K562 (cell line): ENCODE data around the gene ATP2A3. TPM values are rescaled to one million over a fixed set of nuclear protein-coding genes. Genes with fewer than 3 reads are reported as not detected.

Experiments used
- DMBX1 ChIP-seq: fragments of 250-450 bp; sonication (Bioruptor Pico); IDR thresholded peaks from 2 replicates; pipeline ENCODE4 v1.8.0; 2022; ENCODE audit warnings: inconsistent platforms, mild to moderate bottlenecking, moderate library complexity, borderline replicate concordance
- ELF1 ChIP-seq: fragments of 200-800 bp; sonication (Bioruptor generic); IDR thresholded peaks from 2 replicates; pipeline ENCODE4 v1.6.1; 2016; ENCODE audit warnings: missing genetic modification characterization, missing compliant biosample characterization
- ESRRB ChIP-seq: fragments of 250-450 bp; sonication (Bioruptor Pico); IDR thresholded peaks from 2 replicates; pipeline ENCODE4 v1.5.0; 2020; ENCODE audit warnings: mild to moderate bottlenecking, moderate library complexity, borderline replicate concordance
- FOXJ2 ChIP-seq: fragments of 200-800 bp; sonication (Bioruptor generic); IDR thresholded peaks from 2 replicates; pipeline ENCODE4 v1.6.1; 2016; ENCODE audit warnings: missing genetic modification characterization, missing compliant biosample characterization
- FOXK2 ChIP-seq, 2 experiments: fragments of 450-650 bp; IDR thresholded peaks in 1 of 2; conservative IDR thresholded peaks in 1 of 2; 2 replicates each; pipeline ENCODE4 v1.6.1; 2016; ENCODE audit warnings: low read depth in 2 of 2, mild to moderate bottlenecking in 1 of 2
- HDAC6 ChIP-seq: IDR thresholded peaks from 2 replicates; pipeline ENCODE4 v1.6.1; 2012; ENCODE audit warnings: low read depth, mild to moderate bottlenecking, control low read depth, inconsistent platforms, low read length, moderate library complexity
- HMGXB4 ChIP-seq: sonication (generic); formaldehyde crosslinking; IDR thresholded peaks from 2 replicates; pipeline ENCODE4 v1.8.1; 2023; ENCODE audit warnings: mild to moderate bottlenecking, missing genetic modification reagents
- KDM4B ChIP-seq, 2 experiments: fragments of 450-650 bp in 1 of 2; sonication (generic) in 1 of 2; IDR thresholded peaks; 2 replicates each; pipeline ENCODE4 v1.6.1; 2016 to 2017; ENCODE audit warnings: borderline replicate concordance in 2 of 2, antibody characterized with exemption in 1 of 2, low read depth in 1 of 2, mild to moderate bottlenecking in 1 of 2
- MCM2 ChIP-seq: fragments of 450-650 bp; IDR thresholded peaks from 2 replicates; pipeline ENCODE4 v1.6.1; 2017; ENCODE audit warnings: low read depth, mild to moderate bottlenecking
- NFATC3 ChIP-seq: fragments of 450-650 bp; IDR thresholded peaks from 2 replicates; pipeline ENCODE4 v1.6.1; 2017; ENCODE audit warnings: mild to moderate bottlenecking
- NFIC ChIP-seq: fragments of 450-650 bp; IDR thresholded peaks from 2 replicates; pipeline ENCODE4 v1.6.1; 2017; ENCODE audit warnings: mild to moderate bottlenecking, inconsistent platforms
- NR2C2 ChIP-seq, 2 experiments: fragments of 200-800 bp in 1 of 2; sonication (Bioruptor generic) in 1 of 2; sonication (generic) in 1 of 2; formaldehyde crosslinking in 1 of 2; IDR thresholded peaks; 2 replicates each; pipeline versions ENCODE4 v1.6.1 to v1.8.0; 2016 to 2022; ENCODE audit warnings: mild to moderate bottlenecking in 1 of 2, missing compliant biosample characterization in 1 of 2, missing genetic modification characterization in 1 of 2, missing genetic modification reagents in 1 of 2
- POLR2AphosphoS5 ChIP-seq: IDR thresholded peaks from 2 replicates; pipeline ENCODE4 v1.6.1; 2011; ENCODE audit warnings: mild to moderate bottlenecking, low read depth, low read length, moderate library complexity; ENCODE audit not compliant: control insufficient read depth, insufficient read depth
- RBM17 ChIP-seq: fragments of 200-400 bp; formaldehyde crosslinking; IDR thresholded peaks from 2 replicates; pipeline ENCODE4 v1.6.1; 2017; ENCODE audit warnings: low read depth, mild to moderate bottlenecking, low read length, borderline replicate concordance
- RBM25 ChIP-seq: fragments of 200-400 bp; formaldehyde crosslinking; IDR thresholded peaks from 2 replicates; pipeline ENCODE4 v1.6.1; 2018; ENCODE audit warnings: low read length, low read depth, moderate library complexity; ENCODE audit not compliant: severe bottlenecking
- TAF9B ChIP-seq: fragments of 450-650 bp; IDR thresholded peaks from 2 replicates; pipeline ENCODE4 v1.6.1; 2018; ENCODE audit warnings: mild to moderate bottlenecking; ENCODE audit not compliant: partially characterized antibody
- TCFL5 ChIP-seq: fragments of 250-450 bp; sonication (Bioruptor Pico); conservative IDR thresholded peaks from 2 replicates; pipeline ENCODE4 v1.6.1; 2021; ENCODE audit warnings: mild to moderate bottlenecking, moderate library complexity, matching md5 sums
- ZFX ChIP-seq: sonication (generic); formaldehyde crosslinking; IDR thresholded peaks from 2 replicates; pipeline ENCODE4 v1.8.0; 2022; ENCODE audit warnings: mild to moderate bottlenecking, missing genetic modification reagents, moderate library complexity
- ZNF197 ChIP-seq: fragments of 200-800 bp; sonication (Bioruptor generic); IDR thresholded peaks from 2 replicates; pipeline ENCODE4 v1.6.1; 2016; ENCODE audit warnings: low read depth, missing genetic modification characterization, missing compliant biosample characterization
- ZNF282 ChIP-seq: sonication (generic); formaldehyde crosslinking; IDR thresholded peaks from 2 replicates; pipeline ENCODE4 v1.8.1; 2023; ENCODE audit warnings: missing genetic modification reagents
- ZNF311 ChIP-seq: fragments of 250-450 bp; sonication (Bioruptor Pico); IDR thresholded peaks from 2 replicates; pipeline ENCODE4 v1.4.0; 2020; ENCODE audit warnings: mild to moderate bottlenecking, moderate library complexity
- ZNF780A ChIP-seq: fragments of 250-450 bp; sonication (Bioruptor Pico); IDR thresholded peaks from 2 replicates; pipeline ENCODE4 v1.5.0; 2021; ENCODE audit warnings: mild to moderate bottlenecking
- polyA plus RNA-seq, 8 experiments: library from polyadenylated mRNA; depleted of rRNA in 4 of 8; stranded (reverse) in 5 of 8; unstranded in 3 of 8; fragments of >200 nt; fragmentation: Nextera tagmentation in 2 of 8; fragmentation: Illumina TruSeq in 1 of 8; extraction: Ambion mirVana in 2 of 8; extraction: Trizol in 1 of 8; gene quantifications; 2 replicates each; pipeline versions ENCODE4 v1.2.1 to v1.2.3, GENCODE V29; 2011 to 2014; ENCODE audit warnings: inconsistent platforms in 1 of 8, missing spikeins in 1 of 8
- total RNA-seq, 7 experiments: library from RNA; depleted of rRNA in 6 of 7; stranded (reverse); fragments of >200 nt in 6 of 7; fragmentation: Illumina TruSeq in 2 of 7; extraction: Trizol in 2 of 7; gene quantifications; 2 replicates each; pipeline versions ENCODE4 v1.2.1 to v1.2.3, GENCODE V29; 2011 to 2021; ENCODE audit warnings: low replicate concordance in 1 of 7
- TF ChIP-seq, protein P1 (sequence below): fragments of 250-450 bp; sonication (Bioruptor Pico); IDR thresholded peaks from 2 replicates; pipeline ENCODE4 v1.8.0; 2021; ENCODE audit warnings: mild to moderate bottlenecking, moderate library complexity

The ATP2A3 gene
- total and polyA plus RNA-seq, 9 of the 15 experiments (the other 6 are each of a cell fraction or from before 2014, with no cell fraction given) = 0.65 to 103 (median 31.3) TPM

DNA sequence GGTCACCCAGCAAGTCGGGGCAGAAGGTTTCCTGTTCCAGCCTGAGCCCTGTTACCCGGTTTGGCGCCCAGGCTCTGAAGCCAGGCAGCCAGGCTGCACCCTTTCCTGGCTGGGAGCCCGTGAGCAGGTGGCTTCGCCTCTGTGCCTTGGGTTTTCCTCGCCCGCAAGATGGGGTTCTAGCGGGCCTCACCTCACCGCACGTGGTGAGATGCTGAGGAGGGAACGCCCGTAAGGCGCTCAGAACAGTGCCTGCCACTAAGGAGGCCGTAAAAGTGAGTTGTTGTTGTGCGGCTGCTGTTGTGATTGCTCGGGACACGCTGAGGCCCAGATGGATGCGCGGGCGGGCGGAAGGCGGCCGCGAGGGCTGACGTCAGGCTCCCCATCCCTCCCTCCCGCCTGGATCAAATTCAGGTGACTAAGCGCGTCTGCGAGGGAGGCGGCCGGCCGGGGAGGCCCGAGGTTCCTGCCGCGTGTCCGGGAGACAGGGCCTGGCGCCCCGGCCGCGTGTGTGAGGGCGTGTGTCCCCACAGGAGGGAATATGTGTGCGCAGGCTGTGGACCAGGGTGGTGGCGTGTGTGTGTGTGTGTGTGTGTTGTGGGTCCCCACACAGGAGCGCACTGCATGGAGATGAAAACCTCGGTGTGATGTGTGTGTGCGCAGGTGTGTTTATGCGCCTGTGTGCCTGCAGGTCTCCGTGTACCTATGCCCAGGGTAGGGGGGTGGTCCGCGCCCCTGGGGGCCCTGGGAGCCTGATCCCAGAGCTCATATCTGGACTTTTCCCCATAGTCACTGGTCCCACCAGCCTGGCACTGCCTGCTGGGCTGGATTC is 75.7 kb downstream of the ATP2A3 start (continued):
- TF ChIP-seq ZNF282 (CRISPR knock-in tag) (0 out of 2 replicates have a peak, but pooled peaks have one; percentile 24), MCM2 (no peak), KDM4B (IDR thresholded peaks at IDR 0.05; ENCODE audit: borderline replicate concordance in 2 of 2, low read depth in 1 of 2) (no peak), NFIC (no peak), NR2C2 (CRISPR knock-in tag; IDR thresholded peaks at IDR 0.05) (0 out of 2 replicates have a peak, but pooled peaks have one; percentile 39), NR2C2 (tag; IDR thresholded peaks at IDR 0.05) (no peak), ELF1 (tag) (no peak), TCFL5 (no peak), RBM17 (no peak), ZNF780A (CRISPR knock-in tag) (no peak), FOXJ2 (no peak), ZFX (peak; percentile 94), ESRRB (CRISPR knock-in tag) (no peak), HMGXB4 (CRISPR knock-in tag) (no peak), ZNF311 (no peak), ZNF197 (CRISPR knock-in tag) (no peak), NFATC3 (no peak), POLR2AphosphoS5 (0 out of 2 replicates have a peak, but pooled peaks have one; percentile 27), TAF9B (no peak), HDAC6 (no peak), DMBX1 (CRISPR knock-in tag) (peak; percentile 49; the same call in 1 of the 2 replicates), RBM25 (no peak), FOXK2 (conservative IDR thresholded peaks at IDR 0.05 in 1 of 2, IDR thresholded peaks at IDR 0.05 in 1 of 2; ENCODE audit: low read depth in 2 of 2) (peak; percentile 71 to 72; a peak in 3 of 4 replicates)
- TF ChIP-seq, protein P1, sequence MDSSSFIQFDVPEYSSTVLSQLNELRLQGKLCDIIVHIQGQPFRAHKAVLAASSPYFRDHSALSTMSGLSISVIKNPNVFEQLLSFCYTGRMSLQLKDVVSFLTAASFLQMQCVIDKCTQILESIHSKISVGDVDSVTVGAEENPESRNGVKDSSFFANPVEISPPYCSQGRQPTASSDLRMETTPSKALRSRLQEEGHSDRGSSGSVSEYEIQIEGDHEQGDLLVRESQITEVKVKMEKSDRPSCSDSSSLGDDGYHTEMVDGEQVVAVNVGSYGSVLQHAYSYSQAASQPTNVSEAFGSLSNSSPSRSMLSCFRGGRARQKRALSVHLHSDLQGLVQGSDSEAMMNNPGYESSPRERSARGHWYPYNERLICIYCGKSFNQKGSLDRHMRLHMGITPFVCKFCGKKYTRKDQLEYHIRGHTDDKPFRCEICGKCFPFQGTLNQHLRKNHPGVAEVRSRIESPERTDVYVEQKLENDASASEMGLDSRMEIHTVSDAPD (CRISPR knock-in tag) = no peak
